ENCODE measurements around the gene YWHAG.
"Not testable (repeated sequence)": the region's sequence is repeated elsewhere in the genome, so short reads cannot be mapped to it uniquely, and the experiment has no call there.

DNA sequence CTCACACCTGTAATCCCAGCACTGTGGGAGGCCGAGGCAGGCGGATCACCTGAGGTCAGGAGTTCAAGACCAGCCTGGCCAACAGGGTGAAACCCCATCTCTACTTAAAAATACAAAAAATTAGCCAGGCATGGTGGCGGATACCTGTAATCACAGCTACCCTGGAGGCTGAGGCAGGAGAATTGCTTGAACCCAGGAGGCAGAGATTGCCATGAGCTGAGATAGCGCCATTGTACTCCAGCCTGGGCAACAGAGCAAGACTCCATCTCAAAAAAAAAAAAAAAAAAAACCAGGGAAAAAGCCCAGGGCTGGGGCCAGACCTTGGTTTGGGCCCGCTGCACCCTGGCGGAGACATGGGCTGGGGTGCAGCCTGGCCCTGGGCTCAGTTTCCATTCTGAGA is 47.0 kb downstream of the YWHAG start:
- TF ChIP-seq, protein P1, sequence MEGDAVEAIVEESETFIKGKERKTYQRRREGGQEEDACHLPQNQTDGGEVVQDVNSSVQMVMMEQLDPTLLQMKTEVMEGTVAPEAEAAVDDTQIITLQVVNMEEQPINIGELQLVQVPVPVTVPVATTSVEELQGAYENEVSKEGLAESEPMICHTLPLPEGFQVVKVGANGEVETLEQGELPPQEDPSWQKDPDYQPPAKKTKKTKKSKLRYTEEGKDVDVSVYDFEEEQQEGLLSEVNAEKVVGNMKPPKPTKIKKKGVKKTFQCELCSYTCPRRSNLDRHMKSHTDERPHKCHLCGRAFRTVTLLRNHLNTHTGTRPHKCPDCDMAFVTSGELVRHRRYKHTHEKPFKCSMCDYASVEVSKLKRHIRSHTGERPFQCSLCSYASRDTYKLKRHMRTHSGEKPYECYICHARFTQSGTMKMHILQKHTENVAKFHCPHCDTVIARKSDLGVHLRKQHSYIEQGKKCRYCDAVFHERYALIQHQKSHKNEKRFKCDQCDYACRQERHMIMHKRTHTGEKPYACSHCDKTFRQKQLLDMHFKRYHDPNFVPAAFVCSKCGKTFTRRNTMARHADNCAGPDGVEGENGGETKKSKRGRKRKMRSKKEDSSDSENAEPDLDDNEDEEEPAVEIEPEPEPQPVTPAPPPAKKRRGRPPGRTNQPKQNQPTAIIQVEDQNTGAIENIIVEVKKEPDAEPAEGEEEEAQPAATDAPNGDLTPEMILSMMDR (IDR thresholded peaks at IDR 0.05; ENCODE audit: insufficient read depth, low read depth, low read length), result not testable (repeated sequence)
- not testable (repeated sequence) for TF ChIP-seq EZH2 (IDR thresholded peaks at IDR 0.05; ENCODE audit: insufficient read depth, low read length)
